Uterus (tissue), 4 donors: ENCODE data around the gene UNKL. TPM values are rescaled to one million over a fixed set of nuclear protein-coding genes. Genes with fewer than 3 reads are reported as not detected.

Source experiments
- DNase-seq, 2 donors: peaks; one replicate each; pipeline ENCODE4 v3.0.0-alpha.2; 2019 to 2020
- H3K27ac ChIP-seq, 2 donors: fragments of 200-600 bp; sonication (generic); 1 replicate in 1 of 2; 2 replicates in 1 of 2; pipeline ENCODE4 v1.5.1; 2016 to 2018
- H3K27me3 ChIP-seq, 2 donors: fragments of 200-600 bp; sonication (generic); one replicate each; pipeline ENCODE4 v1.5.1; 2018 to 2019; ENCODE audit warnings: control low read depth in 1 of 2
- H3K36me3 ChIP-seq, 2 donors: fragments of 200-600 bp; sonication (generic); one replicate each; pipeline ENCODE4 v1.5.1; 2019; ENCODE audit warnings: control low read depth in 1 of 2
- H3K4me1 ChIP-seq, 2 donors: fragments of 200-600 bp; sonication (generic); one replicate each; pipeline ENCODE4 v1.5.1; 2018 to 2019; ENCODE audit warnings: control low read depth in 1 of 2
- H3K4me3 ChIP-seq, 2 donors: fragments of 200-600 bp; sonication (generic); 1 replicate in 1 of 2; 2 replicates in 1 of 2; pipeline ENCODE4 v1.5.1; 2018 to 2019; ENCODE audit warnings: mild to moderate bottlenecking in 1 of 2
- H3K9me3 ChIP-seq, 2 donors: fragments of 200-600 bp; sonication (generic); one replicate each; pipeline ENCODE4 v1.5.1; 2019; ENCODE audit warnings: control low read depth in 1 of 2
- POLR2A ChIP-seq, 2 donors: fragments of 450-650 bp; IDR thresholded peaks; one replicate each; pipeline ENCODE4 v1.6.1; 2016; ENCODE audit warnings: antibody characterized with exemption in 2 of 2, mild to moderate bottlenecking in 1 of 2, moderate library complexity in 1 of 2
- intact Hi-C: fragments of 100-400 bp; cut with DNase I; formaldehyde crosslinking; loops from one replicate; pipeline ENCODE4 v1.15.1; 2023; ENCODE audit warnings: low total_unique reads
- total RNA-seq, 4 donors: library from RNA; depleted of rRNA in 3 of 4; stranded (reverse); fragments of >200 nt in 3 of 4; gene quantifications; one replicate each; pipeline versions ENCODE4 v1.1.0 to v1.2.4, GENCODE V29; 2014 to 2023
- TF ChIP-seq, protein P1 (sequence below), 4 experiments: fragments of 200-600 bp in 2 of 4; fragments of 450-650 bp in 2 of 4; sonication (generic) in 2 of 4; IDR thresholded peaks; one replicate each; pipeline ENCODE4 v1.5.1; 2016 to 2019; ENCODE audit warnings: antibody characterized with exemption in 4 of 4, mild to moderate bottlenecking in 2 of 4, moderate library complexity in 1 of 4
- donor health status: DM: yes; HTN: yes; CAD: no.

The UNKL gene
- total RNA-seq, 4 donors from 2014 or later: 13.5 to 63.3 (median 27.6) TPM

DNA sequence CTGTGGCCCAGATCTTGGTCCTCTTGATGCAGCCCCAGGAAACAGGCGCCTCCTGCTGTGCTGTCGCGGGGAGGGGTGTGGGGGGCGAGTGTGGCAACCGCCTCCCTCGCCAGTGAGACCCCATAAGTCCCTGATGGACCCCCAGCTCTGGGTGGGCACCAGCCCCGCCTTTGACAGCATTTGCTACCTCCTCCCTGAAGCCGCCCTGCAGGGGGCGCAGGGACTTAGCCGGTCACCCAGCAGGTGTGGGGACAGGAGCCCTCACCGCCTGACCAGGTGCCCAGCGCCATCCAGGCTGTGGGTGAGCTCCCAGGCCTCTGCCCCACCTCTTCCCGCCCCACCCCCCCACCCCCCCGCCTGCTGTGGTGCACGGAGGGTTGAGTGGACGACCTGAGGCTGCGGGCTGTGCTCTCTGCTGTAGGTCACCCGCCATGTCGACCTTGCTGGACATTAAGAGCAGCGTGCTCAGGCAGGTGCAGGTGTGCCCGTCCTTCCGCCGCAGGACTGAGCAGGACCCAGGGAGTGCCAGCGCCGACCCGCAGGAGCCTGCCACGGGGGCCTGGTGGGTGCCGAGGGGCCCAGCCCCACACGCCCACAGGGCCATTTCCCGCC, 76.3 kb downstream of the UNKL start:
- Histone ChIP-seq H3K36me3 (no peaks in the 10 kb centered on the region), H3K9me3 (no peaks in the 10 kb centered on the region), H3K27me3 (peaks cover 8 to 18% of the 10 kb centered on the region in 2 donors), H3K4me3 (no peak overlapping the region), H3K4me1 (peaks cover 0 to 9% of the 10 kb centered on the region in 2 donors), H3K27ac (no peak overlapping the region)
- TF ChIP-seq POLR2A (IDR thresholded peaks at IDR 0.05): no peak
- TF ChIP-seq, protein P1, sequence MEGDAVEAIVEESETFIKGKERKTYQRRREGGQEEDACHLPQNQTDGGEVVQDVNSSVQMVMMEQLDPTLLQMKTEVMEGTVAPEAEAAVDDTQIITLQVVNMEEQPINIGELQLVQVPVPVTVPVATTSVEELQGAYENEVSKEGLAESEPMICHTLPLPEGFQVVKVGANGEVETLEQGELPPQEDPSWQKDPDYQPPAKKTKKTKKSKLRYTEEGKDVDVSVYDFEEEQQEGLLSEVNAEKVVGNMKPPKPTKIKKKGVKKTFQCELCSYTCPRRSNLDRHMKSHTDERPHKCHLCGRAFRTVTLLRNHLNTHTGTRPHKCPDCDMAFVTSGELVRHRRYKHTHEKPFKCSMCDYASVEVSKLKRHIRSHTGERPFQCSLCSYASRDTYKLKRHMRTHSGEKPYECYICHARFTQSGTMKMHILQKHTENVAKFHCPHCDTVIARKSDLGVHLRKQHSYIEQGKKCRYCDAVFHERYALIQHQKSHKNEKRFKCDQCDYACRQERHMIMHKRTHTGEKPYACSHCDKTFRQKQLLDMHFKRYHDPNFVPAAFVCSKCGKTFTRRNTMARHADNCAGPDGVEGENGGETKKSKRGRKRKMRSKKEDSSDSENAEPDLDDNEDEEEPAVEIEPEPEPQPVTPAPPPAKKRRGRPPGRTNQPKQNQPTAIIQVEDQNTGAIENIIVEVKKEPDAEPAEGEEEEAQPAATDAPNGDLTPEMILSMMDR (IDR thresholded peaks at IDR 0.05): no peak
- no peak for DNase-seq
- intact Hi-C loops: no loop called here

DNA sequence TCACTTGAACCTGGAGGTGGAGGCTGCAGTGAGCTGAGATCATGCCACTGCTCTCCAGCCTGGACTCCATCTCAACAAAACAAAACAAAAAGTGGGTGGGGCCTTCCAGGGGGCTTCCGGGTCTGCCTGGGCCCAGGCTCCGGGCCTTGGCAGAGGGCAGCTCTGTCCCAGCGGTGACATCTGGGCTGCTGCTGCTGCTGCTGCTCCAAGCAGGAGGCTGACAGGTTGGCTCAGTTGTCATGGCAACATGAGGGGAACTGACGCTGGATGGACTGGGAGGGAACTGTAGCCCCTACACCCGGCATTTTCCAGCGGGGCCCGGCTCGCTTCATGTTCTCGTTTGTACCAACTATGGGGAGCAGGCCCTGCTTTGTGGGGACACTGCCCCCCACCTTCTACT, 77.0 kb downstream of the UNKL start:
- no peak overlapping the region for H3K27ac ChIP-seq
- no peak for DNase-seq
- no peaks in the 10 kb centered on the region for H3K36me3 ChIP-seq
- intact Hi-C loops: no loop called here
- peaks cover 0 to 9% of the 10 kb centered on the region in 2 donors for H3K4me1 ChIP-seq
- no peak for TF ChIP-seq POLR2A (IDR thresholded peaks at IDR 0.05)
- TF ChIP-seq, protein P1 (IDR thresholded peaks at IDR 0.05): no peak
- H3K4me3 ChIP-seq: no peak overlapping the region
- H3K9me3 ChIP-seq: no peaks in the 10 kb centered on the region
- H3K27me3 ChIP-seq: peaks cover 8 to 18% of the 10 kb centered on the region in 2 donors

DNA sequence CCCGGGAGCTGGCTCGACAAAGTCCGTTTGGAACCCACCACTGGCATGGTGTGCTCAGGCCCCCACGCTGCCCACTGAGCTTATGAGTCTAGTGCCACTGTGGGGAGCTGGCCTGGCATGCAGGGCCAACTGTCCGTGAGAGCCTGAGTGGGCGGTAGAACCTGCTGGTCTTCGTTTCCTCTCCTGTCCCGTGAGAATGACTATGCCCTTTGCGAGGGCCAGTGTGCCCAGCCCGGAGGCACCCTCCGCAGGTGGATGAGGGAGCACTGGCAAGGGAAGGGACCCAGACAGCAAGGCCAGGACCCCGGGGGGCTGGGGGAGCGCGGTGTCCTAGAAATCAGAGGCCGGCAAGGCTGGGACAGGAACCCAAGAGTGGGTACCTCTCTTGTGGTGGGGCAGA, 77.9 kb downstream of the UNKL start:
- Histone ChIP-seq H3K4me3 (no peak overlapping the region), H3K36me3 (no peaks in the 10 kb centered on the region), H3K27ac (no peak overlapping the region), H3K9me3 (no peaks in the 10 kb centered on the region), H3K27me3 (peaks cover 8 to 15% of the 10 kb centered on the region in 2 donors), H3K4me1 (peaks cover 0 to 9% of the 10 kb centered on the region in 2 donors)
- intact Hi-C loops: no loop called here
- no peak for DNase-seq
- TF ChIP-seq POLR2A (IDR thresholded peaks at IDR 0.05): no peak
- TF ChIP-seq, protein P1 (IDR thresholded peaks at IDR 0.05): no peak

DNA sequence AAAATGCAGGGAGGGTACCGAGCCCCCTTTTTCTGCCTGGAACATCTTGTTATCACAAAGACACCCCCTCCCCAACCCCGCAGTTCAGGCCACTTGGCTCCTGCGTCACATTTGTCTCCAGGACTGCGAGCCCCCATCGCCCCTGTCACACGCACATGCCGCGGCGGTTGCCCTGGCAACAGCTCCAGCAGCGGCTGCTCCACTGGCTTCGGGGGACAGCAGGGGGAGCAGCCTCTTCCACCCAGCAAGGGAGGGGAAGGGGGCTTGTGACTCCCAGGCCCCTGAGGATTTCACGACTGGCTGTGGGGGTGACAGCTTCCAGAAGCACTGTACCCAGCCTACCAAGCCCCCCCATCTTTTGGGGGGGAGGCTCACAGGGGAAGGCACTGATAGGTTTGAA, 78.5 kb downstream of the UNKL start:
- no peaks in the 10 kb centered on the region for H3K9me3 ChIP-seq
- peaks cover 0 to 9% of the 10 kb centered on the region in 2 donors for H3K4me1 ChIP-seq
- DNase-seq: no peak
- peaks cover 8 to 15% of the 10 kb centered on the region in 2 donors for H3K27me3 ChIP-seq
- H3K27ac ChIP-seq: no peak overlapping the region
- TF ChIP-seq, protein P1 (IDR thresholded peaks at IDR 0.05): no peak
- TF ChIP-seq POLR2A (IDR thresholded peaks at IDR 0.05): no peak
- H3K4me3 ChIP-seq: no peak overlapping the region
- intact Hi-C loops: no loop called here
- no peaks in the 10 kb centered on the region for H3K36me3 ChIP-seq

DNA sequence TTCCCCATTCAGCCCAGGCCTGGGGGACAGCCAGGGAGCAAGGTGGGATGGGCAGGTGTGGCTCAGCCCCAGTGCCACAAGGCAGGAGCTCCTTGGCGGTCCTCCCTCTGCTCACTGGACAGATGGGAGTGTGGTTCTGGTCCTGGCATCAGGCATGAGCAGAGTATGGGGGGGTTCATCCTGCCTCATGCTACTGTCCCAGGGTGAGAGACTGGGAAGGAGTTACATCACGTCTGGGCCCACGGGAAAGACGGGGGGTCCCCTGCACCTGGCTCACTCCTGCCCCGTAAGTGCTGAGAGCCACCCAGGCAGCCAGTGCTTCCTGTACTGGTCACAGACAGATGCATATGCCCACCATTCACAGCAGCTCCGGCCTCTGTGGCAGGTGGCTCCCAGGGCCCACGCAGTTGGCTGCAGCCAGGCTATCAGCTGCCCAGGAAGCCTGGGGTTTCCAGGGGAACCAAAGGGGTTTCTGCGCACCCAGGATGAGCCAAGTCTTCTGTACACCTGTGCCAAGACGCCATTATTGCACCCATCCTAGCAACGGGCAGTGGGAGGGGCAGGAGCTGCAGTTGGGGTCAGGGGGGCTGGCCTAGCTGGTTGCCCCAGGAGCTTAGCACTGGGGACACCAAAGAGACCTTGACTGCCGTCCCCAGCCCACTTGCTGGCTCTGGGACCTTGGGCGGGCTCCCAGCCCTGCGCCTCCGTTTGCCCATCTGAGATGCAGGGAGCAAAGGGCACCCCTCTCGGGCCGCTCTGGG, 79.1 kb downstream of the UNKL start:
- TF ChIP-seq POLR2A (IDR thresholded peaks at IDR 0.05): no peak
- TF ChIP-seq, protein P1 (IDR thresholded peaks at IDR 0.05): no peak
- H3K36me3 ChIP-seq: no peaks in the 10 kb centered on the region
- H3K27me3 ChIP-seq: peaks cover 8 to 15% of the 10 kb centered on the region in 2 donors
- intact Hi-C loops: no loop called here
- H3K27ac ChIP-seq: no peak overlapping the region
- peaks cover 0 to 9% of the 10 kb centered on the region in 2 donors for H3K4me1 ChIP-seq
- peaks cover 0 to 2% of the 10 kb centered on the region in 2 donors for H3K9me3 ChIP-seq
- no peak for DNase-seq
- no peak overlapping the region for H3K4me3 ChIP-seq
